HepG2 (cell line): ENCODE data around the gene ELN.
"Not testable (repeated sequence)": the region's sequence is repeated elsewhere in the genome, so short reads cannot be mapped to it uniquely, and the experiment has no call there.

Experiments used
- ZBTB7A ChIP-seq: sonication (generic); formaldehyde crosslinking; IDR thresholded peaks from 2 replicates; pipeline ENCODE4 v1.8.0; 2022; ENCODE audit warnings: mild to moderate bottlenecking, missing genetic modification reagents
- ZNF337 ChIP-seq: sonication (generic); formaldehyde crosslinking; IDR thresholded peaks from 2 replicates; pipeline ENCODE4 v1.5.1; 2020; ENCODE audit warnings: missing genetic modification reagents, low read depth, mild to moderate bottlenecking, borderline replicate concordance
- TF ChIP-seq, protein P1 (sequence below): sonication (generic); formaldehyde crosslinking; IDR thresholded peaks from 2 replicates; pipeline ENCODE4 v1.5.0; 2020; ENCODE audit warnings: mild to moderate bottlenecking, missing genetic modification reagents, moderate library complexity

DNA sequence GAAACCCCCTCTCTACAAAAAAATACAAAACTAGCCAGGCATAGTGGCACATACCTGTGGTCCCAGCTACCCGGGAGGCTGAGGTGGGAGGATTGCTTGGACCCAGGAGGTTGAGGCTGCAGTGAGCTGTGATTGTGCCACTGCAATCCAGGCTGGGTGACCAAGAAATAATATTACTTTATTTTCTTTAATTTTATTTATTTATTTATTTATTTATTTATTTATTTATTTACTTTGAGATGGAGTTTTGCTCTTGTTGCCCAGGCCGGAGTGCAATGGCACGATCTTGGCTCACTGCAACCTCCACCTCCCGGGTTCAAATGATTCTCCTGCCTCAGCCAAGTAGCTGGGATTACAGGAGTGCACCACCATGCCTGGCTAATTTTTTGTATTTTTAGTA, 16.6 kb upstream of the ELN start:
- TF ChIP-seq, protein P1, sequence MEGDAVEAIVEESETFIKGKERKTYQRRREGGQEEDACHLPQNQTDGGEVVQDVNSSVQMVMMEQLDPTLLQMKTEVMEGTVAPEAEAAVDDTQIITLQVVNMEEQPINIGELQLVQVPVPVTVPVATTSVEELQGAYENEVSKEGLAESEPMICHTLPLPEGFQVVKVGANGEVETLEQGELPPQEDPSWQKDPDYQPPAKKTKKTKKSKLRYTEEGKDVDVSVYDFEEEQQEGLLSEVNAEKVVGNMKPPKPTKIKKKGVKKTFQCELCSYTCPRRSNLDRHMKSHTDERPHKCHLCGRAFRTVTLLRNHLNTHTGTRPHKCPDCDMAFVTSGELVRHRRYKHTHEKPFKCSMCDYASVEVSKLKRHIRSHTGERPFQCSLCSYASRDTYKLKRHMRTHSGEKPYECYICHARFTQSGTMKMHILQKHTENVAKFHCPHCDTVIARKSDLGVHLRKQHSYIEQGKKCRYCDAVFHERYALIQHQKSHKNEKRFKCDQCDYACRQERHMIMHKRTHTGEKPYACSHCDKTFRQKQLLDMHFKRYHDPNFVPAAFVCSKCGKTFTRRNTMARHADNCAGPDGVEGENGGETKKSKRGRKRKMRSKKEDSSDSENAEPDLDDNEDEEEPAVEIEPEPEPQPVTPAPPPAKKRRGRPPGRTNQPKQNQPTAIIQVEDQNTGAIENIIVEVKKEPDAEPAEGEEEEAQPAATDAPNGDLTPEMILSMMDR (CRISPR knock-in tag), result not testable (repeated sequence)
- TF ChIP-seq ZNF337, ZBTB7A (CRISPR knock-in tag): not testable (repeated sequence)
